GM12873 (cell line): Measurements from ENCODE around the gene NTN3.

Experiments
- TF ChIP-seq, protein P1 (sequence below): IDR thresholded peaks from 2 replicates; pipeline ENCODE4 v1.5.1; 2012; ENCODE audit warnings: low read depth, mild to moderate bottlenecking, moderate library complexity, low read length, control low read depth; ENCODE audit not compliant: insufficient read depth; ENCODE audit errors: missing control alignments

Gene NTN3

DNA sequence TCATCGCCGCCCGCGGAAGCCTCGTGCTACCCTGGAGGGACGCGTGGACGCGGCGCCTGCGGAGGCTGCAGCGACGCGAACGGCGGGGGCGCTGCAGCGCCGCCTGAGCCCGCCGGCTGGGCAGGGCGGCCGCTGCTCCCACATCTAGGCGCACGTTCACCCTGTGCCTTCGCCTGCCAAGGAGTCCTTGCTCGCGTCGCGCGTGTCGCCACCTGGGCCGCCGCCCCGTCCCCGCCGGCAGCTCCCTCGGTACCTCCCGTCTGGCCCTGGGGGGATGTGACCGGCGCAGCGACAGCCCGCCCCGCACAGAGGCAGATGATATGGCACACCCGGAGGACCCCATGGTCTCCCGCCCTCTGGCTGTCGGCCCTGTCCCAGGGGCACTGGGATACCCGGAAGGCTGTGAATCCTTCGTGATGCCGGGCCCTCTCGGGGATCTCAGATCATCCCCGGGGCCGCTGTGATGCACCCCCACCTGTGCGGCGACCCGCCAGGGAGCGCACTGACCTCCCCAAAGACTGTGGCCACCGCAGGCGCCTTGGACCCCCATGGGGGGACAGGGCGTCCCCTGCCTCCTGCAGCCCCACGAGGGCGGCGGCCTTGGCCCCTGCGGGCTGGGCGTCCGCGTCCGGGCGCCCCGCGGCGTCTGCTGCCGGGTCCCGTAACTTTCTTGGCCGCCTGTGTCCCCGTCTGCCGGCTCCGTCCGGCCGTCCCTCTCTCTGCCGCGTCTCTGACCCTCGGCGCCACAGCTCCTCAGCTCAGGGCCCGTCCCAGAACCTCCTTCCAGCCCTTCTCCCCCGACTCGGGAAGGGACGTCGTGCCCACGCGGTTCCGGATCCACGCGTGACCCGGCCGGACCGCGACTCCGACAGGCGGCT lies 3.1 kb downstream of the NTN3 start:
- TF ChIP-seq, protein P1, sequence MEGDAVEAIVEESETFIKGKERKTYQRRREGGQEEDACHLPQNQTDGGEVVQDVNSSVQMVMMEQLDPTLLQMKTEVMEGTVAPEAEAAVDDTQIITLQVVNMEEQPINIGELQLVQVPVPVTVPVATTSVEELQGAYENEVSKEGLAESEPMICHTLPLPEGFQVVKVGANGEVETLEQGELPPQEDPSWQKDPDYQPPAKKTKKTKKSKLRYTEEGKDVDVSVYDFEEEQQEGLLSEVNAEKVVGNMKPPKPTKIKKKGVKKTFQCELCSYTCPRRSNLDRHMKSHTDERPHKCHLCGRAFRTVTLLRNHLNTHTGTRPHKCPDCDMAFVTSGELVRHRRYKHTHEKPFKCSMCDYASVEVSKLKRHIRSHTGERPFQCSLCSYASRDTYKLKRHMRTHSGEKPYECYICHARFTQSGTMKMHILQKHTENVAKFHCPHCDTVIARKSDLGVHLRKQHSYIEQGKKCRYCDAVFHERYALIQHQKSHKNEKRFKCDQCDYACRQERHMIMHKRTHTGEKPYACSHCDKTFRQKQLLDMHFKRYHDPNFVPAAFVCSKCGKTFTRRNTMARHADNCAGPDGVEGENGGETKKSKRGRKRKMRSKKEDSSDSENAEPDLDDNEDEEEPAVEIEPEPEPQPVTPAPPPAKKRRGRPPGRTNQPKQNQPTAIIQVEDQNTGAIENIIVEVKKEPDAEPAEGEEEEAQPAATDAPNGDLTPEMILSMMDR: peak; percentile 56

DNA sequence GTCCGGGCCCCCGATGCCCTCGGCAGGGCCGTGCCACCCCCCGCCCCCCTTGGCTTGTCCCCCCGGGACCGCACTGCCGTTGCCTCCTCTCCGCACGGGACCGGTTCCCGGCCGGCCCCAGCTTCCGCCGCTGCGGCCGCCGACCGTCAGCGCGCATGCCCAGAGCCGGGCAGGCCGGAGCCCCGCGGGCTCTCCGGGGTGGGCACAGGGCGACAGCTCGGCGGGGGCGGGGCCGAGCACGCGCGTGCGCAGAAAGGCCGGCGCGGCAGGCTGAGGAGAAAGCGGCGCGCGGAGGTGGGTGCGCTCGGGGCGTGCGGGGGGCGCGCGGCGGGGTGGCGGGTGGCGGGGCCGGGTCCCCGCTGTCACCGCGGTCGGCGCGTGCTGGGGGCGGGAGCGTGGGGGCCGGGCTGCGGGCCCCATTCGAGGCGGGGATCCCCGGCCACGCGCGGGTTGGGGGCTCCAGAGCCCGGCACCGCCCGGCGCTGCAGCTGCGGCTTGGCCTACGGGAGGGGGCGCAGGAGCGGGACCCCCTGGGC lies 3.8 kb downstream of the NTN3 start, which contains the start of gene TBC1D24:
Gene TBC1D24 (plus strand): TSS at position 251 of the 536 bp plus-strand sequence. CDS start 21,022 bp downstream, outside the sequence.
- TF ChIP-seq, protein P1: no peak

DNA sequence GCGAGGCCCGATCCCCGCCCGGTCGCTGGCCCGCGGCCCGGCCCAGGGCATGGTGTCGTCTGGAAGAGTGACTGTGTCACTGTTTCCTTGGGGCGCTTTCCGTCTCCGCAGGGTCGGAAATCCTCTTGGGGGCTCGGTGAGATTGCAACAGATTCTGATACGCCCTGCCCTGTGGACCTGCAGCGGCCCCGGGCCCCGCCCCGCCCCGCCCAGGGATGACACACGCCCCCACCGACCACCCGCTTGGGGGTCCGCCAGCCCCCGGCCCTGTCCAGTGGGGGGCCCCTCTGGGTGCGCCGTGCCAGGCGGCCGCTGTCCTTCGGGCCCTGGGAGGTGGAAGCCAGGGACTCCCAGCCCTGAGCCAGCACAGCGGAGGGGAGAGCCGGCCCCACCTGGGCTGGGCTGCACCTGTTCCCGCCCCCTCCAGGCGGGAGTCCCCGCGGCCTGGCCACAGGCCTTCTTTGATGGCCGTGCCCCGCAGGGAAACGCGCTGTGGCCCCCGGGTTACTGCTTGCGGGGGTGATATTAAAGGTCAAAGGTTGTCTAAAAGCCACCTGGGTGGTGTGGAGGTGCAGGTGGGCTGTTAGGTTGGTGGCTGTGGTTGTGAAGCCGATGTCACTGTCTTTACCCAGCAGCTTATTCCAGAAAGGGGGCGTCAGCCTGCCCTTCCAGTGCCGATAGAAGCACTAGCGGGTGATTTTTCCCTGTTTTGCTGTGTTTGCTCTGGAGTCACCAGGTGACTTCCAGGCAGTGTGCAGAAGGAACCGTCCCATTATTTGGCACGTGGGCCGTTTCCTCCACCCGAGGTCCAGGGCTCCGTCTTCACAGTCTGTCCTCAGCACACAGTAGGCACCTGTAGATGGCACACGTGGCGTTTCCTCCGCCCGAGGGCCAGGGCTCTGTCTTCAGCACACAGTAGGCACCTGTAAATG lies 4.6 kb downstream of the NTN3 start:
- TF ChIP-seq, protein P1: no peak

DNA sequence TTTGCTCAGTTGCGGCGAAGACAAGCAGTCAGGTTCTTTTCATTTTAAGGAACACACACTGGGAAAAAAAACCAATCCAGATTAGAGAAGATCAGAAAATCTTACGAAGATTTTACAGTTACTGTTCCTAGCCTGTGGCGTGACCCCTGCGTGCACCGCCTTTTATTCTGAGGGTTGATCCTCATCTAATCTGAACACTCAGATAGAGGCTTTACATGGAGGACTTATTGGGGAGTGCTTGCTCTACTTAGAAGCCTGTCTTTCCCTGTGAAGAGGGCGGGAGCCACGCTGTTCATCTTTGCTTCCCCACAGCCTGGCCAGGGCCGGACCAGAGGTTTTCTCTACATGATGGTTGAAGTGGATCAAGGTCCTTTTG lies 5.2 kb downstream of the NTN3 start:
- TF ChIP-seq, protein P1: no peak

DNA sequence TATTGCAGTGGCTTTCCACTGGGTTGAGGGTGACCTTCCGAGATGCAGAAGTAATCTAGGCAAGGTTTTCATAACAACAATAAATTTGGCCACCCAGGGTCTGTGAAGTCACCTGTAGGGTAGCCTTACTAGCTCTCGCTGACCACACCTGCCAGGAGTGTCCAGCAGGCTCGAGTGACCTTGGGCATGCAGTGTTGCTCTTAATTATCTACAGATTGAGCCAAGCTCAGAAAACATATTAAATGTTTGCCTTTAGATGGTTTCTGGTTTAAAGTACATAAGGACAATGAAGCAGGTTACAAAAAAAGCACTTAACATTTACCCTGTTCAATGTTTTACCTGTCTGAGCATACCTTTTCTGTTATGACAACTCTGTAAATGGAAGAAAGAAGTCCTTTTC lies 5.6 kb downstream of the NTN3 start:
- TF ChIP-seq, protein P1: no peak

DNA sequence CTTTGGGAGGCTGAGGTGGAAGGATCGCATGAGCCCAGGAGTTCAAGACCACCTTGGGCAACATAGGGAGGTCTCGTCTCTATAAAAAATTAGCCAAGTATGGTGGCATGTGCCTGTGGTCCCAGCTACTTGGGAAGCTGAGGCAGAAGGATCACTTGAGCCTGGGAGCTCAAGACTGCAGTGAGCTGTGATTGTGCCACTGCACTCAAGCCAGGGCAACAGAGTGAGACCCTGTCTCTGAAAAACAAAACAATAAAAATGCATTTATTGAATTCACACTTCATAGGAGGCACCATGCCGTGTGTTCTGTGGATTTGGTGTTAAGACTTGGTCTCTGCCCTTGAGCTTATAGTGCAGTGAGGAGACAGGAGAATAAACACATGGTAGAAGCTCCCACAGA lies 6.2 kb downstream of the NTN3 start:
- TF ChIP-seq, protein P1: no peak
